Fibroblast of lung (primary cell): Measurements from ENCODE around the gene HHIPL1.

ENCODE experiments used
- EZH2 ChIP-seq: IDR thresholded peaks from 2 replicates; pipeline ENCODE4 v1.5.1; 2012; ENCODE audit warnings: low read length, control low read depth, mild to moderate bottlenecking; ENCODE audit errors: missing control alignments
- TF ChIP-seq, protein P1 (sequence below), 2 donors: IDR thresholded peaks in 1 of 2; conservative IDR thresholded peaks in 1 of 2; 1 replicate in 1 of 2; 2 replicates in 1 of 2; pipeline ENCODE4 v1.5.1; 2011 to 2012; ENCODE audit warnings: low read length in 2 of 2, control low read depth in 1 of 2, inconsistent platforms in 1 of 2, low read depth in 1 of 2, mild to moderate bottlenecking in 1 of 2

DNA sequence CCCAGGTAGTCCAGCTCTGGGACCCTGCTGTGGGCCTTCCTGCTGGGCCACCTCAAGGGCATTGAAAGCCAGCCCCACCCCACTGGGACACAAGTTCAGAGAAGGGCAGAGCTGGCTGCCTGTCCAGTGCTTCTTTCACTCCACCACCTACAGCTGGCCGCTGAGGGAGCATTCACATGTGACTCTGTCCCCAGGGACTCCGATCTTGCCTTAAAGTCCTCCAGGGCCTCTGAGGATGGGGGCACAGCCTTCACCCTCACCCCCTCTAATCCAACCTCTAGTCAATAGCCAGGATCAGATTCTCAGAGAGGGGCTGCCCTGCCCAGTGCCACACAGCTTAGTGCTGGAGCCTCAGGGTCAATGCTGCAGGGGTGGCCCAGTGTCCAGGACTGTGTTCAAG is 34.2 kb downstream of the HHIPL1 start:
- TF ChIP-seq, protein P1, sequence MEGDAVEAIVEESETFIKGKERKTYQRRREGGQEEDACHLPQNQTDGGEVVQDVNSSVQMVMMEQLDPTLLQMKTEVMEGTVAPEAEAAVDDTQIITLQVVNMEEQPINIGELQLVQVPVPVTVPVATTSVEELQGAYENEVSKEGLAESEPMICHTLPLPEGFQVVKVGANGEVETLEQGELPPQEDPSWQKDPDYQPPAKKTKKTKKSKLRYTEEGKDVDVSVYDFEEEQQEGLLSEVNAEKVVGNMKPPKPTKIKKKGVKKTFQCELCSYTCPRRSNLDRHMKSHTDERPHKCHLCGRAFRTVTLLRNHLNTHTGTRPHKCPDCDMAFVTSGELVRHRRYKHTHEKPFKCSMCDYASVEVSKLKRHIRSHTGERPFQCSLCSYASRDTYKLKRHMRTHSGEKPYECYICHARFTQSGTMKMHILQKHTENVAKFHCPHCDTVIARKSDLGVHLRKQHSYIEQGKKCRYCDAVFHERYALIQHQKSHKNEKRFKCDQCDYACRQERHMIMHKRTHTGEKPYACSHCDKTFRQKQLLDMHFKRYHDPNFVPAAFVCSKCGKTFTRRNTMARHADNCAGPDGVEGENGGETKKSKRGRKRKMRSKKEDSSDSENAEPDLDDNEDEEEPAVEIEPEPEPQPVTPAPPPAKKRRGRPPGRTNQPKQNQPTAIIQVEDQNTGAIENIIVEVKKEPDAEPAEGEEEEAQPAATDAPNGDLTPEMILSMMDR (conservative IDR thresholded peaks at IDR 0.05 in 1 of 2, IDR thresholded peaks at IDR 0.05 in 1 of 2; ENCODE audit: low read depth in 1 of 2, low read length in 2 of 2): no peak
- TF ChIP-seq EZH2: no peak
